H9 (cell line): ENCODE results near the gene UNC93A. TPM values are rescaled to one million over a fixed set of nuclear protein-coding genes. Genes with fewer than 3 reads are reported as not detected.

ENCODE experiments used
- DNase-seq: peaks from one replicate; pipeline ENCODE4 v3.0.0-alpha.2; 2017
- H2AFZ ChIP-seq: one replicate; pipeline ENCODE4 v1.6.1; 2013; ENCODE audit warnings: mild to moderate bottlenecking, low read length, control low read depth, moderate library complexity
- H2AK5ac ChIP-seq: 2 replicates; pipeline ENCODE4 v1.6.1; 2013; ENCODE audit warnings: low read length, control low read depth, mixed read lengths; ENCODE audit not compliant: insufficient read length
- H2BK120ac ChIP-seq: one replicate; pipeline ENCODE4 v1.6.1; 2013; ENCODE audit warnings: low read depth, mild to moderate bottlenecking, low read length, control low read depth, inconsistent platforms; ENCODE audit not compliant: poor library complexity, severe bottlenecking
- H2BK12ac ChIP-seq: 2 replicates; pipeline ENCODE4 v1.6.1; 2013; ENCODE audit warnings: low read length, control low read depth, mixed read lengths, low read depth; ENCODE audit not compliant: insufficient read length
- H2BK15ac ChIP-seq: 2 replicates; pipeline ENCODE4 v1.6.1; 2013; ENCODE audit warnings: low read depth, low read length, control low read depth
- H2BK20ac ChIP-seq: one replicate; pipeline ENCODE4 v1.6.1; 2013; ENCODE audit warnings: low read depth, mild to moderate bottlenecking, low read length, control low read depth, inconsistent platforms; ENCODE audit not compliant: poor library complexity, severe bottlenecking
- H2BK5ac ChIP-seq: 2 replicates; pipeline ENCODE4 v1.6.1; 2013; ENCODE audit warnings: low read length, control low read depth, mixed read lengths; ENCODE audit not compliant: insufficient read length
- H3K14ac ChIP-seq: 2 replicates; pipeline ENCODE4 v1.6.1; 2013; ENCODE audit warnings: low read length, control low read depth; ENCODE audit not compliant: insufficient read depth
- H3K18ac ChIP-seq: 2 replicates; pipeline ENCODE4 v1.6.1; 2013; ENCODE audit warnings: low read depth, mild to moderate bottlenecking, mixed read lengths, low read length, control low read depth; ENCODE audit not compliant: insufficient read length
- H3K23ac ChIP-seq: 2 replicates; pipeline ENCODE4 v1.6.1; 2013; ENCODE audit warnings: low read length, control low read depth, mixed read lengths, low read depth; ENCODE audit not compliant: insufficient read length
- H3K23me2 ChIP-seq: 2 replicates; pipeline ENCODE4 v1.6.1; 2013; ENCODE audit warnings: low read depth, mild to moderate bottlenecking, mixed read lengths, low read length, control low read depth; ENCODE audit not compliant: insufficient read length, poor library complexity, severe bottlenecking
- H3K27ac ChIP-seq: 2 replicates; pipeline ENCODE4 v1.5.1; 2013; ENCODE audit warnings: low read length, control low read depth, mixed read lengths, low read depth; ENCODE audit not compliant: insufficient read length
- H3K27me3 ChIP-seq: 2 replicates; pipeline ENCODE4 v1.6.1; 2013; ENCODE audit warnings: low read length, control low read depth, inconsistent platforms; ENCODE audit not compliant: insufficient read depth
- H3K4ac ChIP-seq: 2 replicates; pipeline ENCODE4 v1.6.1; 2013; ENCODE audit warnings: low read depth, mild to moderate bottlenecking, control low read depth, inconsistent platforms, low read length, moderate library complexity
- H3K4me1 ChIP-seq: 2 replicates; pipeline ENCODE4 v1.6.1; 2013; ENCODE audit warnings: low read length, control low read depth, inconsistent platforms; ENCODE audit not compliant: insufficient read depth
- H3K4me2 ChIP-seq: 2 replicates; pipeline ENCODE4 v1.6.1; 2013; ENCODE audit warnings: low read length, control low read depth, mixed read lengths; ENCODE audit not compliant: insufficient read length, insufficient read depth
- H3K56ac ChIP-seq: 2 replicates; pipeline ENCODE4 v1.6.1; 2013; ENCODE audit warnings: low read depth, mild to moderate bottlenecking, mixed read lengths, low read length, control low read depth; ENCODE audit not compliant: insufficient read length
- H3K79me1 ChIP-seq: 2 replicates; pipeline ENCODE4 v1.6.1; 2013; ENCODE audit warnings: low read depth, mild to moderate bottlenecking, moderate library complexity, low read length, control low read depth, inconsistent platforms; ENCODE audit not compliant: insufficient read depth, poor library complexity, severe bottlenecking
- H3K79me2 ChIP-seq: 2 replicates; pipeline ENCODE4 v1.6.1; 2013; ENCODE audit warnings: low read length, control low read depth, inconsistent platforms; ENCODE audit not compliant: insufficient read depth
- H3K9ac ChIP-seq: 2 replicates; pipeline ENCODE4 v1.6.1; 2013; ENCODE audit warnings: low read length, control low read depth, mixed read lengths; ENCODE audit not compliant: insufficient read length; ENCODE audit errors: extremely low read depth
- H3K9me3 ChIP-seq: one replicate; pipeline ENCODE4 v1.6.1; 2013; ENCODE audit warnings: low read depth, low read length, inconsistent platforms; ENCODE audit not compliant: control insufficient read depth
- H3T11ph ChIP-seq: one replicate; pipeline ENCODE4 v1.6.1; 2013; ENCODE audit warnings: mild to moderate bottlenecking, low read length, control low read depth, inconsistent platforms
- H4K20me1 ChIP-seq: one replicate; pipeline ENCODE4 v1.6.1; 2013; ENCODE audit not compliant: control insufficient read depth, insufficient read length, insufficient read depth
- H4K5ac ChIP-seq: 2 replicates; pipeline ENCODE4 v1.6.1; 2013; ENCODE audit warnings: low read depth, mild to moderate bottlenecking, mixed read lengths, low read length, control low read depth; ENCODE audit not compliant: insufficient read length
- H4K8ac ChIP-seq: replicated peaks from 2 replicates; pipeline ENCODE4 v1.6.1; 2013; ENCODE audit warnings: low read length, control low read depth, mixed read lengths, low read depth; ENCODE audit not compliant: insufficient read length
- H4K91ac ChIP-seq: 2 replicates; pipeline ENCODE4 v1.6.1; 2013; ENCODE audit warnings: low read depth, mild to moderate bottlenecking, moderate library complexity, mixed read lengths, low read length, control low read depth; ENCODE audit not compliant: insufficient read length
- H3K27ac Mint-ChIP-seq, 3 experiments: 2 replicates in 2 of 3; 3 replicates in 1 of 3; pipeline ENCODE4 v1.8.0; 2020 to 2021; ENCODE audit warnings: mixed read lengths in 3 of 3, mild to moderate bottlenecking in 1 of 3, moderate library complexity in 1 of 3
- H3K27me3 Mint-ChIP-seq: 2 replicates; pipeline ENCODE4 v1.8.0; 2021; ENCODE audit warnings: low read depth, mild to moderate bottlenecking, moderate library complexity, mixed read lengths
- H3K36me3 Mint-ChIP-seq, 3 experiments: 2 replicates in 2 of 3; 3 replicates in 1 of 3; pipeline ENCODE4 v1.8.0; 2020 to 2021; ENCODE audit warnings: low read depth in 3 of 3, mixed read lengths in 3 of 3; ENCODE audit not compliant: insufficient read depth in 1 of 3
- H3K4me1 Mint-ChIP-seq, 2 experiments: 2 replicates each; pipeline ENCODE4 v1.8.0; 2020; ENCODE audit warnings: mixed read lengths in 2 of 2
- H3K4me3 Mint-ChIP-seq, 2 experiments: 2 replicates in 1 of 2; 3 replicates in 1 of 2; pipeline ENCODE4 v1.8.0; 2020 to 2021; ENCODE audit warnings: mild to moderate bottlenecking in 2 of 2, mixed read lengths in 2 of 2, moderate library complexity in 1 of 2
- H3K9me3 Mint-ChIP-seq, 2 experiments: 2 replicates in 1 of 2; 3 replicates in 1 of 2; pipeline ENCODE4 v1.8.0; 2020; ENCODE audit warnings: mild to moderate bottlenecking in 2 of 2, mixed read lengths in 2 of 2, moderate library complexity in 1 of 2
- CTCF ChIP-seq: fragments of 200-600 bp; sonication (generic); conservative IDR thresholded peaks from 3 replicates; pipeline ENCODE4 v1.8.0; 2021; ENCODE audit warnings: antibody characterized with exemption, mild to moderate bottlenecking
- WGBS: extraction: QIAGEN DNeasy Blood & Tissue Kit; methylation state at CpG from one replicate; pipeline ENCODE4 v1.1.7; 2013; ENCODE audit warnings: missing lambda C conversion rate, low lambda C conversion rate, mixed read lengths; ENCODE audit not compliant: insufficient read length; ENCODE audit errors: extremely low coverage; 5-methylcytosine and 5-hydroxymethylcytosine counted together
- total RNA-seq: library from RNA; stranded (reverse); gene quantifications from 2 replicates; pipeline ENCODE4 v1.2.1, GENCODE V29; 2021

Gene UNC93A
- total RNA-seq, 1 experiment from 2014 or later, result 0.70 TPM

GRCh38 chr6:167275001-167275400, 16.1 kb upstream of the UNC93A start:
- Histone ChIP-seq H2BK120ac (no peak overlapping the region), H2BK15ac (no peak overlapping the region), H2AFZ (no peak overlapping the region), H2BK20ac (no peak overlapping the region), H3K79me1 (no peaks in the 10 kb centered on the region), H3K56ac (no peak overlapping the region), H4K8ac (no peak overlapping the region), H3K4me1 (peaks cover 5% of the 10 kb centered on the region; the same call in 1 of the 2 replicates), H3T11ph (no peak overlapping the region), H4K91ac (no peak overlapping the region), H3K23me2 (no peaks in the 10 kb centered on the region), H3K79me2 (no peaks in the 10 kb centered on the region), H2AK5ac (no peak overlapping the region), H3K27ac (no peak overlapping the region), H3K9ac (no peak overlapping the region), H3K23ac (no peak overlapping the region), H4K20me1 (no peaks in the 10 kb centered on the region), H3K27me3 (no peaks in the 10 kb centered on the region), H4K5ac (no peak overlapping the region), H2BK12ac (no peak overlapping the region), H3K4ac (no peak overlapping the region), H2BK5ac (no peak overlapping the region), H3K18ac (no peak overlapping the region), H3K9me3 (no peaks in the 10 kb centered on the region), H3K14ac (no peak overlapping the region), H3K4me2 (no peak overlapping the region)
- H3K36me3 Mint-ChIP-seq, result no peaks in the 10 kb centered on the region
- H3K9me3 Mint-ChIP-seq, result no peaks in the 10 kb centered on the region; a peak in 2 of 5 replicates
- H3K4me1 Mint-ChIP-seq, result peaks cover 31 to 40% of the 10 kb centered on the region in 2 experiments
- no CpG with 5 or more reads among the region's 8 CpGs for WGBS
- no peak overlapping the region for H3K4me3 Mint-ChIP-seq
- DNase-seq, result no peak
- H3K27me3 Mint-ChIP-seq, result peaks cover 21% of the 10 kb centered on the region
- no peak overlapping the region for H3K27ac Mint-ChIP-seq
- TF ChIP-seq CTCF, result no peak
